OCI-LY3 (cell line): Measurements from ENCODE around the gene ARMC6.

ENCODE experiments used
- CTCF ChIP-seq: fragments of 200-600, 300-600 bp; sonication (generic); IDR thresholded peaks from 2 replicates; pipeline ENCODE4 v1.5.1; 2014; ENCODE audit warnings: antibody characterized with exemption, low read length, low read depth
- EZH2phosphoT487 ChIP-seq: fragments of 200-600 bp; shearing (Covaris generic); IDR thresholded peaks from 2 replicates; pipeline ENCODE4 v1.6.1; 2018; ENCODE audit warnings: antibody characterized with exemption, mixed run types, low read depth

- TF ChIP-seq CTCF (no peak), EZH2phosphoT487 (no peak)
Observed at GRCh38 chr19:18984251-18984650, 49.2 kb upstream of the ARMC6 start.
